ENCODE data around the gene CDH9.
"Not testable (repeated sequence)": the region's sequence is repeated elsewhere in the genome, so short reads cannot be mapped to it uniquely, and the experiment has no call there.

The CDH9 gene

GRCh38 chr5:26881901-26882300, 156.5 kb downstream of the CDH9 start:
- DNase-seq (ENCODE audit: extremely low read depth, low read depth) = no peak
- no peak for TF ChIP-seq CTCF (IDR thresholded peaks at IDR 0.05; ENCODE audit: low read depth, low read length)

- no peak for DNase-seq (ENCODE audit: extremely low read depth, low read depth)
- TF ChIP-seq CTCF (IDR thresholded peaks at IDR 0.05; ENCODE audit: low read depth, low read length) = no peak
These were observed 161.2 kb downstream of the CDH9 start for GRCh38 chr5:26877154-26877553.

DNA sequence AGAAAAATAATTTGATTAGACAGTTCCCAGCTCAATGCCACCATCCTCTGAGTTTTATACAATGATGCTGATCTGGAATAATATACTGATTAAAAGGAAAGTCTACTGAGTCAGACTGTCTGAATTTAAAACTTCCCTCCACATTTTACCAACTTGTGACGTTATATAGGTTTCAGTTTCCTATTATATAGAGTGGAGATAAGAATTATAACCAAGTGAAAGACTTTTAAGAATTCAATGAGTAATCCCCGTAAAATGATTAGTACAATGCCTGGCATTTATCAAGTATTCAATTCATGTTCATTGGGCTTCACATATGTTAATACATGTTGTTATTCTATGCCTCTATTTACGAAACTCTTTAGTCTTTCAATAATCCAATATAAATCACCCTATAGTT, 166.0 kb downstream of the CDH9 start:
- TF ChIP-seq CTCF (IDR thresholded peaks at IDR 0.05; ENCODE audit: low read depth, low read length) = no peak
- no peak for DNase-seq (ENCODE audit: extremely low read depth, low read depth)

- DNase-seq (ENCODE audit: extremely low read depth, low read depth) = no peak
- TF ChIP-seq CTCF (IDR thresholded peaks at IDR 0.05; ENCODE audit: low read depth, low read length) = no peak
These were observed 168.6 kb downstream of the CDH9 start for GRCh38 chr5:26869781-26870180.

GRCh38 chr5:26868504-26868903, 169.9 kb downstream of the CDH9 start:
- no peak for DNase-seq (ENCODE audit: extremely low read depth, low read depth)
- TF ChIP-seq CTCF (IDR thresholded peaks at IDR 0.05; ENCODE audit: low read depth, low read length) = no peak

DNA sequence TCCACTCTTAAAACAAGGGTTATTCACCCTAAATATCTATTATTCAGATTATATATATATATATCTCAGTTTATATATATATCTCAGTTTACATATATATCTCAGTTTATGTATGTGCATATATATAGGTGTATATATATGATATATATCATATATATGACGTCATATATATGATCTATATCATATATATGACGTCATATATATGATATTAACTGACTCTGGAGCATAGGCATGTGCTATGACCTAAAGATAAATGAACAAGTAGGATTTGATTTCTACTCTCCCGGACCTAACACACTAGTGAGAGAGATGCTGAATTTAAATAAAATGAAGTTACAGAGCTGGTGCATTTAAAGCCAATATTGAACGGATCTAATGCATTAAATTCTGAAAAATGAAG, 174.3 kb downstream of the CDH9 start:
- no peak for DNase-seq (ENCODE audit: extremely low read depth, low read depth)
- TF ChIP-seq CTCF (IDR thresholded peaks at IDR 0.05; ENCODE audit: low read depth, low read length) = no peak

- no peak for DNase-seq (ENCODE audit: extremely low read depth, low read depth)
- no peak for TF ChIP-seq CTCF (IDR thresholded peaks at IDR 0.05; ENCODE audit: low read depth, low read length)
These were observed 182.1 kb downstream of the CDH9 start for GRCh38 chr5:26856238-26856637.

DNA sequence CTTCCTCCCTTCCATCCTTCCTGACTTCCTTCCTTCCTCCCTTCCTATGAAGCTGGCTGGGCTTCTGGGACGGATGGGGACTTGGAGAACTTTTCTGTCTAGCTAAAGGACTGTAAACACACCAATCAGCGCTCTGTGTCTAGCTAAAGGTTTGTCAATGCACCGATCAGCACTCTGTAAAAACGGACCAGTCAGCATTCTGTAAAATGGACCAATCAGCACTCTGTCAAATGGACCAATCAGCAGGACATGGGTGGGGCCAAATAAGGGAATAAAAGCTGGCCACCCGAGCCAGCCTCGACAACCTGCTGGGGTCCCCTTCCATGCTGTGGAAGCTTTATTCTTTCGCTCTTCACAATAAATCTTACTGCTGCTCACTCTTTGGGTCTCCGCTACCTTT, 185.9 kb downstream of the CDH9 start:
- not testable (repeated sequence) for DNase-seq (ENCODE audit: extremely low read depth, low read depth)

Data from AG09319 (cell line).